ENCODE measurements around the gene ATP10B. TPM values are rescaled to one million over a fixed set of nuclear protein-coding genes. Genes with fewer than 3 reads are reported as not detected.

The ATP10B gene
- total RNA-seq, 2 experiments from 2014 or later, result not detected

DNA sequence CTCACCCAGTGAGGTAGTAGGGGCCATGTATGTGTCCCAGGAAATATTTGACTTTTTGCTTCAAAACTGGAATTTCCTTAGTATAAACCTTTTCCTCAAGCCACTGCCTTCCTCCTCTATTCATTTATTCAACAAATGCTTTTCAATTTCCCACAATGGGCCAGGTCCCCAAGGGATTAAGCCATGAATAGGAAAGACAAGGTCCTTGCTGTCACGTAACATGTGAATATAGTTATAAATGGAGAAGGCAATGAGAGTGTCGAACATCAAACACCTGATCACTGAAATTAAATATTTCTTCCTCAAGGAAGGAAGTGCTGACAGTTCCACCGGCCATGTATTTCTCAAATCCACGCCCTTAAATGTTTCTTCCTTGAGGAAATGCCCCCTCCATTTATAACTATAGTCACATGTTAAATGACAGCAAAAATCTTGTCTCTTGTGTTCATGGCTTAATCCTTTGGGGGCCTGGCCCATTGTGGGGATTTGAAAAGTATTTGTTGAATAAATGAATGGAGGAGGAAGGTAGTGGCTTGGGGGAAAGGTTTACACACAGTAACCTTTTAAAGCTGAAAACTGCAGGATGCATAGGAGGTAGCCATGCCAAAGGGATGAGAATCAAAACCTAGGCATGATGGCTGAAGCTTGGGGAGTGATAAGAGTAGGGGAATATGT, 284.8 kb downstream of the ATP10B start:
- Mint-ChIP-seq H3K27me3 (no peaks in the 10 kb centered on the region), H3K9me3 (no peaks in the 10 kb centered on the region), H3K4me1 (ENCODE audit: low read depth) (no peaks in the 10 kb centered on the region), H3K36me3 (ENCODE audit: low read depth) (no peaks in the 10 kb centered on the region), H3K27ac (no peak overlapping the region), H3K4me3 (no peak overlapping the region)
- TF ChIP-seq, protein P1, sequence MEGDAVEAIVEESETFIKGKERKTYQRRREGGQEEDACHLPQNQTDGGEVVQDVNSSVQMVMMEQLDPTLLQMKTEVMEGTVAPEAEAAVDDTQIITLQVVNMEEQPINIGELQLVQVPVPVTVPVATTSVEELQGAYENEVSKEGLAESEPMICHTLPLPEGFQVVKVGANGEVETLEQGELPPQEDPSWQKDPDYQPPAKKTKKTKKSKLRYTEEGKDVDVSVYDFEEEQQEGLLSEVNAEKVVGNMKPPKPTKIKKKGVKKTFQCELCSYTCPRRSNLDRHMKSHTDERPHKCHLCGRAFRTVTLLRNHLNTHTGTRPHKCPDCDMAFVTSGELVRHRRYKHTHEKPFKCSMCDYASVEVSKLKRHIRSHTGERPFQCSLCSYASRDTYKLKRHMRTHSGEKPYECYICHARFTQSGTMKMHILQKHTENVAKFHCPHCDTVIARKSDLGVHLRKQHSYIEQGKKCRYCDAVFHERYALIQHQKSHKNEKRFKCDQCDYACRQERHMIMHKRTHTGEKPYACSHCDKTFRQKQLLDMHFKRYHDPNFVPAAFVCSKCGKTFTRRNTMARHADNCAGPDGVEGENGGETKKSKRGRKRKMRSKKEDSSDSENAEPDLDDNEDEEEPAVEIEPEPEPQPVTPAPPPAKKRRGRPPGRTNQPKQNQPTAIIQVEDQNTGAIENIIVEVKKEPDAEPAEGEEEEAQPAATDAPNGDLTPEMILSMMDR (IDR thresholded peaks at IDR 0.05), result no peak
- ATAC-seq (ENCODE audit: poor library complexity) (no peak), DNase-seq (no peak)
- Histone ChIP-seq H3K4me1 (ENCODE audit: insufficient read depth, low read length) (no peaks in the 10 kb centered on the region), H3K27me3 (ENCODE audit: control insufficient read depth in 1 of 2, insufficient read depth in 2 of 2, low read length in 2 of 2) (no peaks in the 10 kb centered on the region), H3K9me3 (ENCODE audit: control insufficient read depth in 1 of 2, insufficient read depth in 1 of 2, low read length in 2 of 2) (no peaks in the 10 kb centered on the region), H3K4me3 (ENCODE audit: low read length) (no peak overlapping the region), H3K27ac (ENCODE audit: low read depth in 1 of 2, low read length in 2 of 2) (no peak overlapping the region), H3K36me3 (ENCODE audit: insufficient read depth, low read length) (no peaks in the 10 kb centered on the region)
- ChIA-PET POLR2A (no interaction called here), CTCF (no interaction called here)
- intact Hi-C loops (cut with DNase I, micrococcal nuclease), result no loop called here

GRCh38 chr5:160565376-160565775, 286.6 kb downstream of the ATP10B start:
- ChIA-PET CTCF (no interaction called here), POLR2A (no interaction called here)
- Mint-ChIP-seq H3K27me3 (no peaks in the 10 kb centered on the region), H3K36me3 (ENCODE audit: low read depth) (no peaks in the 10 kb centered on the region), H3K27ac (no peak overlapping the region), H3K4me1 (ENCODE audit: low read depth) (no peaks in the 10 kb centered on the region), H3K4me3 (no peak overlapping the region), H3K9me3 (no peaks in the 10 kb centered on the region)
- Histone ChIP-seq H3K4me1 (ENCODE audit: insufficient read depth, low read length) (no peaks in the 10 kb centered on the region), H3K4me3 (ENCODE audit: low read length) (no peak overlapping the region), H3K9me3 (ENCODE audit: control insufficient read depth in 1 of 2, insufficient read depth in 1 of 2, low read length in 2 of 2) (no peaks in the 10 kb centered on the region), H3K36me3 (ENCODE audit: insufficient read depth, low read length) (no peaks in the 10 kb centered on the region), H3K27ac (ENCODE audit: low read depth in 1 of 2, low read length in 2 of 2) (no peak overlapping the region), H3K27me3 (ENCODE audit: control insufficient read depth in 1 of 2, insufficient read depth in 2 of 2, low read length in 2 of 2) (no peaks in the 10 kb centered on the region)
- intact Hi-C loops (cut with DNase I, micrococcal nuclease), result no loop called here
- no peak for ATAC-seq (ENCODE audit: poor library complexity)
- TF ChIP-seq, protein P1 (IDR thresholded peaks at IDR 0.05), result no peak
- no peak for DNase-seq

GRCh38 chr5:160556846-160557245, 295.2 kb downstream of the ATP10B start:
- no peaks in the 10 kb centered on the region for H3K27me3 ChIP-seq (ENCODE audit: control insufficient read depth in 1 of 2, insufficient read depth in 2 of 2, low read length in 2 of 2)
- H3K27ac Mint-ChIP-seq, result no peak overlapping the region
- DNase-seq (no peak), ATAC-seq (ENCODE audit: poor library complexity) (no peak)
- H3K27ac ChIP-seq (ENCODE audit: low read depth in 1 of 2, low read length in 2 of 2), result no peak overlapping the region
- no peaks in the 10 kb centered on the region for H3K9me3 Mint-ChIP-seq
- TF ChIP-seq, protein P1 (IDR thresholded peaks at IDR 0.05), result no peak
- CTCF ChIA-PET, result no interaction called here
- no peak overlapping the region for H3K4me3 Mint-ChIP-seq
- H3K36me3 ChIP-seq (ENCODE audit: insufficient read depth, low read length), result no peaks in the 10 kb centered on the region
- POLR2A ChIA-PET, result no interaction called here
- H3K9me3 ChIP-seq (ENCODE audit: control insufficient read depth in 1 of 2, insufficient read depth in 1 of 2, low read length in 2 of 2), result no peaks in the 10 kb centered on the region
- H3K27me3 Mint-ChIP-seq, result peaks cover 2% of the 10 kb centered on the region
- no peaks in the 10 kb centered on the region for H3K4me1 Mint-ChIP-seq (ENCODE audit: low read depth)
- no peaks in the 10 kb centered on the region for H3K36me3 Mint-ChIP-seq (ENCODE audit: low read depth)
- no peaks in the 10 kb centered on the region for H3K4me1 ChIP-seq (ENCODE audit: insufficient read depth, low read length)
- H3K4me3 ChIP-seq (ENCODE audit: low read length), result no peak overlapping the region
- intact Hi-C loops (cut with DNase I, micrococcal nuclease), result no loop called here
